Kidney epithelial cell (primary cell): Measurements from ENCODE around the gene RAB11FIP4. TPM values are rescaled to one million over a fixed set of nuclear protein-coding genes. Genes with fewer than 3 reads are reported as not detected.

ENCODE experiments used
- DNase-seq: peaks from one replicate; pipeline ENCODE4 v3.0.0-alpha.2; 2010; ENCODE audit warnings: low read depth
- H3K27me3 ChIP-seq: 2 replicates; pipeline ENCODE4 v1.6.0; 2011; ENCODE audit warnings: low read length; ENCODE audit not compliant: control insufficient read depth, insufficient read depth
- H3K36me3 ChIP-seq: 2 replicates; pipeline ENCODE4 v1.5.1; 2011; ENCODE audit warnings: low read length; ENCODE audit not compliant: control insufficient read depth, insufficient read depth
- H3K4me3 ChIP-seq: 2 replicates; pipeline ENCODE4 v1.5.1; 2011; ENCODE audit warnings: low read depth, mild to moderate bottlenecking, control low read depth, low read length
- total RNA-seq: library from RNA; depleted of rRNA; stranded (reverse); fragments of >200 nt; gene quantifications from 2 replicates; pipeline ENCODE4 v1.2.3, GENCODE V29; 2015
- TF ChIP-seq, protein P1 (sequence below): IDR thresholded peaks from 2 replicates; pipeline ENCODE4 v1.5.1; 2011; ENCODE audit warnings: mild to moderate bottlenecking, moderate library complexity, low read length, control low read depth, inconsistent platforms; ENCODE audit not compliant: insufficient read depth, poor library complexity, severe bottlenecking

RAB11FIP4 gene
- total RNA-seq, 1 donor from 2014 or later, result 26.5 TPM

- no peaks in the 10 kb centered on the region for H3K36me3 ChIP-seq
Observed at GRCh38 chr17:31487648-31488263, 96.3 kb downstream of the RAB11FIP4 start.

GRCh38 chr17:31488264-31488981, 96.9 kb downstream of the RAB11FIP4 start:
- Histone ChIP-seq H3K4me3 (peak overlapping the region; percentile 64), H3K27me3 (peaks cover 18% of the 10 kb centered on the region), H3K36me3 (no peaks in the 10 kb centered on the region)
- TF ChIP-seq, protein P1, sequence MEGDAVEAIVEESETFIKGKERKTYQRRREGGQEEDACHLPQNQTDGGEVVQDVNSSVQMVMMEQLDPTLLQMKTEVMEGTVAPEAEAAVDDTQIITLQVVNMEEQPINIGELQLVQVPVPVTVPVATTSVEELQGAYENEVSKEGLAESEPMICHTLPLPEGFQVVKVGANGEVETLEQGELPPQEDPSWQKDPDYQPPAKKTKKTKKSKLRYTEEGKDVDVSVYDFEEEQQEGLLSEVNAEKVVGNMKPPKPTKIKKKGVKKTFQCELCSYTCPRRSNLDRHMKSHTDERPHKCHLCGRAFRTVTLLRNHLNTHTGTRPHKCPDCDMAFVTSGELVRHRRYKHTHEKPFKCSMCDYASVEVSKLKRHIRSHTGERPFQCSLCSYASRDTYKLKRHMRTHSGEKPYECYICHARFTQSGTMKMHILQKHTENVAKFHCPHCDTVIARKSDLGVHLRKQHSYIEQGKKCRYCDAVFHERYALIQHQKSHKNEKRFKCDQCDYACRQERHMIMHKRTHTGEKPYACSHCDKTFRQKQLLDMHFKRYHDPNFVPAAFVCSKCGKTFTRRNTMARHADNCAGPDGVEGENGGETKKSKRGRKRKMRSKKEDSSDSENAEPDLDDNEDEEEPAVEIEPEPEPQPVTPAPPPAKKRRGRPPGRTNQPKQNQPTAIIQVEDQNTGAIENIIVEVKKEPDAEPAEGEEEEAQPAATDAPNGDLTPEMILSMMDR, result no peak
- no peak for DNase-seq

More at GRCh38 chr17:31487648-31488263, 96.3 kb downstream of the RAB11FIP4 start:
- H3K27me3 ChIP-seq, result peaks cover 18% of the 10 kb centered on the region
- peak overlapping the region; percentile 64 for H3K4me3 ChIP-seq
- DNase-seq, result no peak
- TF ChIP-seq, protein P1, result no peak

- H3K36me3 ChIP-seq, result no peaks in the 10 kb centered on the region
- TF ChIP-seq, protein P1, result no peak
- no peak for DNase-seq
- H3K4me3 ChIP-seq, result peak overlapping the region; percentile 64
- peaks cover 18% of the 10 kb centered on the region for H3K27me3 ChIP-seq
Observed at GRCh38 chr17:31488982-31489294, 97.5 kb downstream of the RAB11FIP4 start.

- TF ChIP-seq, protein P1, result no peak
- Histone ChIP-seq H3K4me3 (no peak overlapping the region), H3K27me3 (peaks cover 18% of the 10 kb centered on the region), H3K36me3 (no peaks in the 10 kb centered on the region)
- DNase-seq, result no peak
Observed at GRCh38 chr17:31489295-31490018, 98.0 kb downstream of the RAB11FIP4 start.

- Histone ChIP-seq H3K27me3 (peaks cover 18% of the 10 kb centered on the region), H3K4me3 (no peak overlapping the region), H3K36me3 (no peaks in the 10 kb centered on the region)
- no peak for DNase-seq
- TF ChIP-seq, protein P1, result no peak
Observed at GRCh38 chr17:31490019-31490650, 98.7 kb downstream of the RAB11FIP4 start.
